Activated naive CD8-positive, alpha-beta T cell (primary cell): ENCODE data around the gene RNF111.
"Not testable (repeated sequence)": the region's sequence is repeated elsewhere in the genome, so short reads cannot be mapped to it uniquely, and the experiment has no call there.

Experiments used
- H3K27ac Mint-ChIP-seq: one replicate; pipeline ENCODE4 v1.8.0; 2021; ENCODE audit warnings: mixed read lengths
- H3K27me3 Mint-ChIP-seq: one replicate; pipeline ENCODE4 v1.8.0; 2021; ENCODE audit warnings: mixed read lengths
- H3K36me3 Mint-ChIP-seq: one replicate; pipeline ENCODE4 v1.8.0; 2021; ENCODE audit warnings: mixed read lengths
- H3K4me1 Mint-ChIP-seq: one replicate; pipeline ENCODE4 v1.8.0; 2021; ENCODE audit warnings: low read depth, mixed read lengths
- H3K4me3 Mint-ChIP-seq: one replicate; pipeline ENCODE4 v1.8.0; 2021; ENCODE audit warnings: mild to moderate bottlenecking, mixed read lengths
- H3K9me3 Mint-ChIP-seq: one replicate; pipeline ENCODE4 v1.8.0; 2021; ENCODE audit warnings: low read depth, mixed read lengths

RNF111 gene

GRCh38 chr15:58985443-58985842 lies 2.0 kb upstream of the RNF111 start:
- no peaks in the 10 kb centered on the region for H3K36me3 Mint-ChIP-seq
- no peak overlapping the region for H3K27ac Mint-ChIP-seq
- H3K27me3 Mint-ChIP-seq = no peaks in the 10 kb centered on the region
- H3K4me1 Mint-ChIP-seq = peaks cover 44% of the 10 kb centered on the region
- H3K4me3 Mint-ChIP-seq = no peak overlapping the region
- H3K9me3 Mint-ChIP-seq = no peaks in the 10 kb centered on the region

- Mint-ChIP-seq H3K9me3 (no peaks in the 10 kb centered on the region), H3K27me3 (no peaks in the 10 kb centered on the region), H3K27ac (peak overlapping the region; percentile 89), H3K4me3 (peak overlapping the region; percentile 95), H3K4me1 (peaks cover 45% of the 10 kb centered on the region), H3K36me3 (peaks cover 6% of the 10 kb centered on the region)
These were observed 427 bp upstream of the RNF111 start for GRCh38 chr15:58987036-58987435.

- Mint-ChIP-seq H3K4me1 (peaks cover 46% of the 10 kb centered on the region), H3K27ac (peak overlapping the region; percentile 89), H3K9me3 (no peaks in the 10 kb centered on the region), H3K36me3 (peaks cover 6% of the 10 kb centered on the region), H3K4me3 (peak overlapping the region; percentile 95), H3K27me3 (no peaks in the 10 kb centered on the region)
These were observed 733 bp downstream of the RNF111 start for GRCh38 chr15:58988006-58988785.

GRCh38 chr15:58992181-58992580 lies 4.7 kb downstream of the RNF111 start:
- H3K36me3 Mint-ChIP-seq = peaks cover 6% of the 10 kb centered on the region
- no peaks in the 10 kb centered on the region for H3K9me3 Mint-ChIP-seq
- peaks cover 55% of the 10 kb centered on the region for H3K4me1 Mint-ChIP-seq
- no peaks in the 10 kb centered on the region for H3K27me3 Mint-ChIP-seq
- H3K27ac Mint-ChIP-seq = no peak overlapping the region
- H3K4me3 Mint-ChIP-seq = no peak overlapping the region

GRCh38 chr15:58994906-58995453 lies 7.5 kb downstream of the RNF111 start:
- no peaks in the 10 kb centered on the region for H3K9me3 Mint-ChIP-seq
- no peaks in the 10 kb centered on the region for H3K27me3 Mint-ChIP-seq
- peaks cover 6% of the 10 kb centered on the region for H3K36me3 Mint-ChIP-seq
- H3K4me3 Mint-ChIP-seq = peak overlapping the region; percentile 2
- no peak overlapping the region for H3K27ac Mint-ChIP-seq
- H3K4me1 Mint-ChIP-seq = peaks cover 56% of the 10 kb centered on the region

GRCh38 chr15:58999694-59000093 lies 12.2 kb downstream of the RNF111 start:
- H3K27me3 Mint-ChIP-seq = no peaks in the 10 kb centered on the region
- no peak overlapping the region for H3K4me3 Mint-ChIP-seq
- H3K4me1 Mint-ChIP-seq = peaks cover 52% of the 10 kb centered on the region
- no peak overlapping the region for H3K27ac Mint-ChIP-seq
- H3K36me3 Mint-ChIP-seq = peaks cover 3% of the 10 kb centered on the region
- no peaks in the 10 kb centered on the region for H3K9me3 Mint-ChIP-seq

- H3K4me1 Mint-ChIP-seq = peaks cover 47% of the 10 kb centered on the region
- H3K27me3 Mint-ChIP-seq, H3K4me3 Mint-ChIP-seq, H3K27ac Mint-ChIP-seq, H3K9me3 Mint-ChIP-seq, H3K36me3 Mint-ChIP-seq: not testable (repeated sequence)
These were observed 12.8 kb downstream of the RNF111 start for GRCh38 chr15:59000251-59000650.

- no peaks in the 10 kb centered on the region for H3K27me3 Mint-ChIP-seq
- peaks cover 49% of the 10 kb centered on the region for H3K4me1 Mint-ChIP-seq
- no peak overlapping the region for H3K4me3 Mint-ChIP-seq
- no peaks in the 10 kb centered on the region for H3K9me3 Mint-ChIP-seq
- H3K36me3 Mint-ChIP-seq = peaks cover 3% of the 10 kb centered on the region
- H3K27ac Mint-ChIP-seq = peak overlapping the region; percentile 36
These were observed 14.5 kb downstream of the RNF111 start for GRCh38 chr15:59001946-59002345.

GRCh38 chr15:59002418-59002859 lies 15.0 kb downstream of the RNF111 start:
- Mint-ChIP-seq H3K4me3 (no peak overlapping the region), H3K4me1 (peaks cover 49% of the 10 kb centered on the region), H3K36me3 (peaks cover 3% of the 10 kb centered on the region), H3K9me3 (no peaks in the 10 kb centered on the region), H3K27me3 (no peaks in the 10 kb centered on the region), H3K27ac (peak overlapping the region; percentile 36)

GRCh38 chr15:59005579-59005978 lies 18.1 kb downstream of the RNF111 start:
- no peak overlapping the region for H3K4me3 Mint-ChIP-seq
- H3K4me1 Mint-ChIP-seq = peaks cover 37% of the 10 kb centered on the region

GRCh38 chr15:59008086-59008485 lies 20.6 kb downstream of the RNF111 start:
- no peaks in the 10 kb centered on the region for H3K9me3 Mint-ChIP-seq
- H3K27me3 Mint-ChIP-seq = no peaks in the 10 kb centered on the region
- no peak overlapping the region for H3K27ac Mint-ChIP-seq
- H3K36me3 Mint-ChIP-seq = peaks cover 3% of the 10 kb centered on the region
- peaks cover 31% of the 10 kb centered on the region for H3K4me1 Mint-ChIP-seq
- no peak overlapping the region for H3K4me3 Mint-ChIP-seq

More at GRCh38 chr15:59005579-59005978, 18.1 kb downstream of the RNF111 start:
- Mint-ChIP-seq H3K36me3 (peaks cover 3% of the 10 kb centered on the region), H3K27ac (no peak overlapping the region), H3K9me3 (no peaks in the 10 kb centered on the region), H3K27me3 (no peaks in the 10 kb centered on the region)

- peak overlapping the region; percentile 42 for H3K27ac Mint-ChIP-seq
- H3K4me1 Mint-ChIP-seq = peaks cover 38% of the 10 kb centered on the region
- H3K36me3 Mint-ChIP-seq = no peaks in the 10 kb centered on the region
- no peaks in the 10 kb centered on the region for H3K9me3 Mint-ChIP-seq
- H3K27me3 Mint-ChIP-seq = no peaks in the 10 kb centered on the region
- H3K4me3 Mint-ChIP-seq = no peak overlapping the region
These were observed 23.9 kb downstream of the RNF111 start for GRCh38 chr15:59011262-59011952.

- Mint-ChIP-seq H3K27ac (no peak overlapping the region), H3K27me3 (no peaks in the 10 kb centered on the region), H3K4me3 (no peak overlapping the region), H3K4me1 (peaks cover 38% of the 10 kb centered on the region), H3K9me3 (no peaks in the 10 kb centered on the region), H3K36me3 (no peaks in the 10 kb centered on the region)
These were observed 25.9 kb downstream of the RNF111 start for GRCh38 chr15:59013246-59013873.

- Mint-ChIP-seq H3K4me3 (no peak overlapping the region), H3K36me3 (no peaks in the 10 kb centered on the region), H3K27me3 (no peaks in the 10 kb centered on the region), H3K4me1 (peaks cover 35% of the 10 kb centered on the region), H3K9me3 (no peaks in the 10 kb centered on the region), H3K27ac (no peak overlapping the region)
These were observed 26.6 kb downstream of the RNF111 start for GRCh38 chr15:59014068-59014467.

GRCh38 chr15:59017449-59017848 lies 30.0 kb downstream of the RNF111 start:
- no peaks in the 10 kb centered on the region for H3K27me3 Mint-ChIP-seq
- no peak overlapping the region for H3K27ac Mint-ChIP-seq
- H3K36me3 Mint-ChIP-seq = peaks cover 2% of the 10 kb centered on the region
- H3K9me3 Mint-ChIP-seq = no peaks in the 10 kb centered on the region
- peaks cover 30% of the 10 kb centered on the region for H3K4me1 Mint-ChIP-seq
- H3K4me3 Mint-ChIP-seq = no peak overlapping the region
